H9 (cell line): ENCODE data around the gene TMEM135. TPM values are rescaled to one million over a fixed set of nuclear protein-coding genes. Genes with fewer than 3 reads are reported as not detected.

ENCODE experiments used
- DNase-seq: peaks from one replicate; pipeline ENCODE4 v3.0.0-alpha.2; 2017
- H2AFZ ChIP-seq: one replicate; pipeline ENCODE4 v1.6.1; 2013; ENCODE audit warnings: mild to moderate bottlenecking, low read length, control low read depth, moderate library complexity
- H2AK5ac ChIP-seq: 2 replicates; pipeline ENCODE4 v1.6.1; 2013; ENCODE audit warnings: low read length, control low read depth, mixed read lengths; ENCODE audit not compliant: insufficient read length
- H2BK120ac ChIP-seq: one replicate; pipeline ENCODE4 v1.6.1; 2013; ENCODE audit warnings: low read depth, mild to moderate bottlenecking, low read length, control low read depth, inconsistent platforms; ENCODE audit not compliant: poor library complexity, severe bottlenecking
- H2BK12ac ChIP-seq: 2 replicates; pipeline ENCODE4 v1.6.1; 2013; ENCODE audit warnings: low read length, control low read depth, mixed read lengths, low read depth; ENCODE audit not compliant: insufficient read length
- H2BK15ac ChIP-seq: 2 replicates; pipeline ENCODE4 v1.6.1; 2013; ENCODE audit warnings: low read depth, low read length, control low read depth
- H2BK20ac ChIP-seq: one replicate; pipeline ENCODE4 v1.6.1; 2013; ENCODE audit warnings: low read depth, mild to moderate bottlenecking, low read length, control low read depth, inconsistent platforms; ENCODE audit not compliant: poor library complexity, severe bottlenecking
- H2BK5ac ChIP-seq: 2 replicates; pipeline ENCODE4 v1.6.1; 2013; ENCODE audit warnings: low read length, control low read depth, mixed read lengths; ENCODE audit not compliant: insufficient read length
- H3K14ac ChIP-seq: 2 replicates; pipeline ENCODE4 v1.6.1; 2013; ENCODE audit warnings: low read length, control low read depth; ENCODE audit not compliant: insufficient read depth
- H3K18ac ChIP-seq: 2 replicates; pipeline ENCODE4 v1.6.1; 2013; ENCODE audit warnings: low read depth, mild to moderate bottlenecking, mixed read lengths, low read length, control low read depth; ENCODE audit not compliant: insufficient read length
- H3K23ac ChIP-seq: 2 replicates; pipeline ENCODE4 v1.6.1; 2013; ENCODE audit warnings: low read length, control low read depth, mixed read lengths, low read depth; ENCODE audit not compliant: insufficient read length
- H3K23me2 ChIP-seq: 2 replicates; pipeline ENCODE4 v1.6.1; 2013; ENCODE audit warnings: low read depth, mild to moderate bottlenecking, mixed read lengths, low read length, control low read depth; ENCODE audit not compliant: insufficient read length, poor library complexity, severe bottlenecking
- H3K27ac ChIP-seq: 2 replicates; pipeline ENCODE4 v1.5.1; 2013; ENCODE audit warnings: low read length, control low read depth, mixed read lengths, low read depth; ENCODE audit not compliant: insufficient read length
- H3K27me3 ChIP-seq: 2 replicates; pipeline ENCODE4 v1.6.1; 2013; ENCODE audit warnings: low read length, control low read depth, inconsistent platforms; ENCODE audit not compliant: insufficient read depth
- H3K4ac ChIP-seq: 2 replicates; pipeline ENCODE4 v1.6.1; 2013; ENCODE audit warnings: low read depth, mild to moderate bottlenecking, control low read depth, inconsistent platforms, low read length, moderate library complexity
- H3K4me1 ChIP-seq: 2 replicates; pipeline ENCODE4 v1.6.1; 2013; ENCODE audit warnings: low read length, control low read depth, inconsistent platforms; ENCODE audit not compliant: insufficient read depth
- H3K4me2 ChIP-seq: 2 replicates; pipeline ENCODE4 v1.6.1; 2013; ENCODE audit warnings: low read length, control low read depth, mixed read lengths; ENCODE audit not compliant: insufficient read length, insufficient read depth
- H3K56ac ChIP-seq: 2 replicates; pipeline ENCODE4 v1.6.1; 2013; ENCODE audit warnings: low read depth, mild to moderate bottlenecking, mixed read lengths, low read length, control low read depth; ENCODE audit not compliant: insufficient read length
- H3K79me1 ChIP-seq: 2 replicates; pipeline ENCODE4 v1.6.1; 2013; ENCODE audit warnings: low read depth, mild to moderate bottlenecking, moderate library complexity, low read length, control low read depth, inconsistent platforms; ENCODE audit not compliant: insufficient read depth, poor library complexity, severe bottlenecking
- H3K79me2 ChIP-seq: 2 replicates; pipeline ENCODE4 v1.6.1; 2013; ENCODE audit warnings: low read length, control low read depth, inconsistent platforms; ENCODE audit not compliant: insufficient read depth
- H3K9ac ChIP-seq: 2 replicates; pipeline ENCODE4 v1.6.1; 2013; ENCODE audit warnings: low read length, control low read depth, mixed read lengths; ENCODE audit not compliant: insufficient read length; ENCODE audit errors: extremely low read depth
- H3K9me3 ChIP-seq: one replicate; pipeline ENCODE4 v1.6.1; 2013; ENCODE audit warnings: low read depth, low read length, inconsistent platforms; ENCODE audit not compliant: control insufficient read depth
- H3T11ph ChIP-seq: one replicate; pipeline ENCODE4 v1.6.1; 2013; ENCODE audit warnings: mild to moderate bottlenecking, low read length, control low read depth, inconsistent platforms
- H4K20me1 ChIP-seq: one replicate; pipeline ENCODE4 v1.6.1; 2013; ENCODE audit not compliant: control insufficient read depth, insufficient read length, insufficient read depth
- H4K5ac ChIP-seq: 2 replicates; pipeline ENCODE4 v1.6.1; 2013; ENCODE audit warnings: low read depth, mild to moderate bottlenecking, mixed read lengths, low read length, control low read depth; ENCODE audit not compliant: insufficient read length
- H4K8ac ChIP-seq: replicated peaks from 2 replicates; pipeline ENCODE4 v1.6.1; 2013; ENCODE audit warnings: low read length, control low read depth, mixed read lengths, low read depth; ENCODE audit not compliant: insufficient read length
- H4K91ac ChIP-seq: 2 replicates; pipeline ENCODE4 v1.6.1; 2013; ENCODE audit warnings: low read depth, mild to moderate bottlenecking, moderate library complexity, mixed read lengths, low read length, control low read depth; ENCODE audit not compliant: insufficient read length
- H3K27ac Mint-ChIP-seq, 3 experiments: 2 replicates in 2 of 3; 3 replicates in 1 of 3; pipeline ENCODE4 v1.8.0; 2020 to 2021; ENCODE audit warnings: mixed read lengths in 3 of 3, mild to moderate bottlenecking in 1 of 3, moderate library complexity in 1 of 3
- H3K27me3 Mint-ChIP-seq: 2 replicates; pipeline ENCODE4 v1.8.0; 2021; ENCODE audit warnings: low read depth, mild to moderate bottlenecking, moderate library complexity, mixed read lengths
- H3K36me3 Mint-ChIP-seq, 3 experiments: 2 replicates in 2 of 3; 3 replicates in 1 of 3; pipeline ENCODE4 v1.8.0; 2020 to 2021; ENCODE audit warnings: low read depth in 3 of 3, mixed read lengths in 3 of 3; ENCODE audit not compliant: insufficient read depth in 1 of 3
- H3K4me1 Mint-ChIP-seq, 2 experiments: 2 replicates each; pipeline ENCODE4 v1.8.0; 2020; ENCODE audit warnings: mixed read lengths in 2 of 2
- H3K4me3 Mint-ChIP-seq, 2 experiments: 2 replicates in 1 of 2; 3 replicates in 1 of 2; pipeline ENCODE4 v1.8.0; 2020 to 2021; ENCODE audit warnings: mild to moderate bottlenecking in 2 of 2, mixed read lengths in 2 of 2, moderate library complexity in 1 of 2
- H3K9me3 Mint-ChIP-seq, 2 experiments: 2 replicates in 1 of 2; 3 replicates in 1 of 2; pipeline ENCODE4 v1.8.0; 2020; ENCODE audit warnings: mild to moderate bottlenecking in 2 of 2, mixed read lengths in 2 of 2, moderate library complexity in 1 of 2
- CTCF ChIP-seq: fragments of 200-600 bp; sonication (generic); conservative IDR thresholded peaks from 3 replicates; pipeline ENCODE4 v1.8.0; 2021; ENCODE audit warnings: antibody characterized with exemption, mild to moderate bottlenecking
- WGBS: extraction: QIAGEN DNeasy Blood & Tissue Kit; methylation state at CpG from one replicate; pipeline ENCODE4 v1.1.7; 2013; ENCODE audit warnings: missing lambda C conversion rate, low lambda C conversion rate, mixed read lengths; ENCODE audit not compliant: insufficient read length; ENCODE audit errors: extremely low coverage; 5-methylcytosine and 5-hydroxymethylcytosine counted together
- total RNA-seq: library from RNA; stranded (reverse); gene quantifications from 2 replicates; pipeline ENCODE4 v1.2.1, GENCODE V29; 2021

The TMEM135 gene
- total RNA-seq, 1 experiment from 2014 or later = 25.2 TPM

- no peaks in the 10 kb centered on the region for H3K79me2 ChIP-seq
- no peak for DNase-seq
- no peak overlapping the region for H3K18ac ChIP-seq
- H3K14ac ChIP-seq = no peak overlapping the region
- no peak overlapping the region for H3K4ac ChIP-seq
- H3K9ac ChIP-seq = no peak overlapping the region
- H4K91ac ChIP-seq = no peak overlapping the region
- Mint-ChIP-seq H3K27me3 (peaks cover 2% of the 10 kb centered on the region; the same call in 1 of the 2 replicates), H3K9me3 (no peaks in the 10 kb centered on the region), H3K27ac (no peak overlapping the region), H3K4me3 (no peak overlapping the region), H3K4me1 (no peaks in the 10 kb centered on the region; a peak in 1 of 4 replicates), H3K36me3 (no peaks in the 10 kb centered on the region)
- no peak overlapping the region for H2BK20ac ChIP-seq
- H2AFZ ChIP-seq = no peak overlapping the region
- no peak overlapping the region for H4K5ac ChIP-seq
- H4K8ac ChIP-seq = no peak overlapping the region
- no peak for TF ChIP-seq CTCF
- no peak overlapping the region for H3K4me2 ChIP-seq
- no peak overlapping the region for H2BK12ac ChIP-seq
- H2BK5ac ChIP-seq = no peak overlapping the region
- no peak overlapping the region for H3T11ph ChIP-seq
- H3K56ac ChIP-seq = no peak overlapping the region
- no peaks in the 10 kb centered on the region for H4K20me1 ChIP-seq
- WGBS = no CpG with 5 or more reads among the region's 2 CpGs
- no peak overlapping the region for H2AK5ac ChIP-seq
- H3K4me1 ChIP-seq = no peaks in the 10 kb centered on the region
- H3K27ac ChIP-seq = no peak overlapping the region
- no peaks in the 10 kb centered on the region for H3K23me2 ChIP-seq
- H2BK120ac ChIP-seq = no peak overlapping the region
- H3K9me3 ChIP-seq = no peaks in the 10 kb centered on the region
- H3K23ac ChIP-seq = no peak overlapping the region
- H3K27me3 ChIP-seq = no peaks in the 10 kb centered on the region
- no peak overlapping the region for H2BK15ac ChIP-seq
- H3K79me1 ChIP-seq = no peaks in the 10 kb centered on the region
Observed at GRCh38 chr11:87351676-87352075, 313.9 kb downstream of the TMEM135 start.
